ENCODE results near the gene BANK1.
A peak's percentile ranks its signal among the peaks of the same experiment; 100 is the strongest.

BANK1 gene

GRCh38 chr4:101835121-101835904 is 44.8 kb downstream of the BANK1 start:
- peak; percentile 47 for DNase-seq (ENCODE audit: low read depth)
- H3K4me3 ChIP-seq (ENCODE audit: low read depth, low read length), result no peak overlapping the region
- TF ChIP-seq MYC (IDR thresholded peaks at IDR 0.05; ENCODE audit: low read depth, low read length), result no peak
- no peak for TF ChIP-seq MAX (IDR thresholded peaks at IDR 0.05; ENCODE audit: low read depth, low read length)
- no peak for TF ChIP-seq POLR2A (IDR thresholded peaks at IDR 0.05; ENCODE audit: extremely low read depth, insufficient read length)
- no peak for TF ChIP-seq CTCF (IDR thresholded peaks at IDR 0.05; ENCODE audit: low read depth, low read length)

- no peak overlapping the region for H3K4me3 ChIP-seq (ENCODE audit: low read depth, low read length)
- DNase-seq (ENCODE audit: low read depth), result no peak
- TF ChIP-seq POLR2A (IDR thresholded peaks at IDR 0.05; ENCODE audit: extremely low read depth, insufficient read length) (no peak), CTCF (IDR thresholded peaks at IDR 0.05; ENCODE audit: low read depth, low read length) (no peak), MAX (IDR thresholded peaks at IDR 0.05; ENCODE audit: low read depth, low read length) (no peak), MYC (IDR thresholded peaks at IDR 0.05; ENCODE audit: low read depth, low read length) (no peak)
Observed at GRCh38 chr4:101843054-101843453, 52.5 kb downstream of the BANK1 start.

- no peak for DNase-seq (ENCODE audit: low read depth)
- H3K4me3 ChIP-seq (ENCODE audit: low read depth, low read length), result no peak overlapping the region
- TF ChIP-seq POLR2A (IDR thresholded peaks at IDR 0.05; ENCODE audit: extremely low read depth, insufficient read length), result no peak
- no peak for TF ChIP-seq CTCF (IDR thresholded peaks at IDR 0.05; ENCODE audit: low read depth, low read length)
- no peak for TF ChIP-seq MYC (IDR thresholded peaks at IDR 0.05; ENCODE audit: low read depth, low read length)
- no peak for TF ChIP-seq MAX (IDR thresholded peaks at IDR 0.05; ENCODE audit: low read depth, low read length)
Observed at GRCh38 chr4:101846550-101846949, 56.0 kb downstream of the BANK1 start.

- DNase-seq (ENCODE audit: low read depth), result no peak
- TF ChIP-seq CTCF (IDR thresholded peaks at IDR 0.05; ENCODE audit: low read depth, low read length), result no peak
- TF ChIP-seq POLR2A (IDR thresholded peaks at IDR 0.05; ENCODE audit: extremely low read depth, insufficient read length), result no peak
- TF ChIP-seq MAX (IDR thresholded peaks at IDR 0.05; ENCODE audit: low read depth, low read length), result no peak
- no peak for TF ChIP-seq MYC (IDR thresholded peaks at IDR 0.05; ENCODE audit: low read depth, low read length)
- no peak overlapping the region for H3K4me3 ChIP-seq (ENCODE audit: low read depth, low read length)
Observed at GRCh38 chr4:101850698-101851097, 60.2 kb downstream of the BANK1 start.

- TF ChIP-seq MAX (IDR thresholded peaks at IDR 0.05; ENCODE audit: low read depth, low read length) (no peak), CTCF (IDR thresholded peaks at IDR 0.05; ENCODE audit: low read depth, low read length) (no peak), MYC (IDR thresholded peaks at IDR 0.05; ENCODE audit: low read depth, low read length) (no peak), POLR2A (IDR thresholded peaks at IDR 0.05; ENCODE audit: extremely low read depth, insufficient read length) (no peak)
- H3K4me3 ChIP-seq (ENCODE audit: low read depth, low read length), result no peak overlapping the region
- DNase-seq (ENCODE audit: low read depth), result no peak
Observed at GRCh38 chr4:101851672-101852071, 61.1 kb downstream of the BANK1 start.
